Nephron progenitor cell (in vitro differentiated cells): Measurements from ENCODE around the gene PRKCA.

Source experiments
- DNase-seq: peaks from one replicate; pipeline ENCODE4 v3.0.0; 2021
- H3K27ac Mint-ChIP-seq: 2 replicates; pipeline ENCODE4 v1.8.0; 2021; ENCODE audit warnings: mild to moderate bottlenecking, moderate library complexity, mixed read lengths
- H3K27me3 Mint-ChIP-seq: 2 replicates; pipeline ENCODE4 v1.8.0; 2021; ENCODE audit warnings: mild to moderate bottlenecking, low read depth, mixed read lengths; ENCODE audit not compliant: poor library complexity
- H3K36me3 Mint-ChIP-seq: 2 replicates; pipeline ENCODE4 v1.8.0; 2021; ENCODE audit warnings: low read depth, mixed read lengths
- H3K4me1 Mint-ChIP-seq: 2 replicates; pipeline ENCODE4 v1.8.0; 2021; ENCODE audit warnings: mixed read lengths
- H3K4me3 Mint-ChIP-seq: 2 replicates; pipeline ENCODE4 v1.8.0; 2021; ENCODE audit warnings: mild to moderate bottlenecking, moderate library complexity, mixed read lengths
- H3K9me3 Mint-ChIP-seq: 2 replicates; pipeline ENCODE4 v1.8.0; 2021; ENCODE audit warnings: mild to moderate bottlenecking, moderate library complexity, mixed read lengths
- TF ChIP-seq, protein P1 (sequence below): fragments of 200-600 bp; sonication (generic); IDR thresholded peaks from 2 replicates; pipeline ENCODE4 v1.5.0; 2021; ENCODE audit warnings: antibody characterized with exemption

Gene PRKCA

DNA sequence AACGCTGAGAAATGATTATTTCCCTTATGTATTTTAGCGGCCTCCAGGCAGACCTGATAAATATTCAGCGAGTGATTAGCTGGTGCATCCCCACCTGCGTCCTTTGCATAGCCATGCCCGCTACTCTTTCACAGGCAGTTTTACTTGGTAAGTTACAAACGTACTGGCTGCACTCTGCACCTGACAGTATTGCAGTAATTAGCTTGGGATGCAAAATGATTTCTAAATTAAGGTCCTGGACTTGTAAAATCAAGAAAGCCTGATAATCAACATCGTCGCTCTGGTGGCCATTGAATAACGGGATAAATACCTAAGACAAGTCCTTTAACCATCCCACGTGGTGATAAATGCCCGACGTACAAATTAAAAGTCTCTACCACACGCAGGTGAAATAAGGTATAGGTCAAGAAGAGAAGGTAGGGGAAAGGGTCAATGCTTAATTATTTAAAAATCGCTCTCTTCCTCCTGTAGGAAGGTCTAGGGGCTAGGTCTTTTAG is 998 bp upstream of the PRKCA start:
- Mint-ChIP-seq H3K4me1 (peaks cover 37% of the 10 kb centered on the region), H3K27me3 (peaks cover 31% of the 10 kb centered on the region), H3K4me3 (peak overlapping the region; percentile 91), H3K27ac (no peak overlapping the region), H3K9me3 (no peaks in the 10 kb centered on the region), H3K36me3 (no peaks in the 10 kb centered on the region)
- TF ChIP-seq, protein P1, sequence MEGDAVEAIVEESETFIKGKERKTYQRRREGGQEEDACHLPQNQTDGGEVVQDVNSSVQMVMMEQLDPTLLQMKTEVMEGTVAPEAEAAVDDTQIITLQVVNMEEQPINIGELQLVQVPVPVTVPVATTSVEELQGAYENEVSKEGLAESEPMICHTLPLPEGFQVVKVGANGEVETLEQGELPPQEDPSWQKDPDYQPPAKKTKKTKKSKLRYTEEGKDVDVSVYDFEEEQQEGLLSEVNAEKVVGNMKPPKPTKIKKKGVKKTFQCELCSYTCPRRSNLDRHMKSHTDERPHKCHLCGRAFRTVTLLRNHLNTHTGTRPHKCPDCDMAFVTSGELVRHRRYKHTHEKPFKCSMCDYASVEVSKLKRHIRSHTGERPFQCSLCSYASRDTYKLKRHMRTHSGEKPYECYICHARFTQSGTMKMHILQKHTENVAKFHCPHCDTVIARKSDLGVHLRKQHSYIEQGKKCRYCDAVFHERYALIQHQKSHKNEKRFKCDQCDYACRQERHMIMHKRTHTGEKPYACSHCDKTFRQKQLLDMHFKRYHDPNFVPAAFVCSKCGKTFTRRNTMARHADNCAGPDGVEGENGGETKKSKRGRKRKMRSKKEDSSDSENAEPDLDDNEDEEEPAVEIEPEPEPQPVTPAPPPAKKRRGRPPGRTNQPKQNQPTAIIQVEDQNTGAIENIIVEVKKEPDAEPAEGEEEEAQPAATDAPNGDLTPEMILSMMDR, result no peak
- no peak for DNase-seq

GRCh38 chr17:66302761-66303626 is 581 bp downstream of the PRKCA start:
- Mint-ChIP-seq H3K4me3 (peak overlapping the region; percentile 96), H3K4me1 (peaks cover 41% of the 10 kb centered on the region), H3K27me3 (peaks cover 31% of the 10 kb centered on the region), H3K27ac (no peak overlapping the region), H3K36me3 (peaks cover 8% of the 10 kb centered on the region), H3K9me3 (no peaks in the 10 kb centered on the region)
- TF ChIP-seq, protein P1, result no peak
- DNase-seq, result peak; percentile 62

DNA sequence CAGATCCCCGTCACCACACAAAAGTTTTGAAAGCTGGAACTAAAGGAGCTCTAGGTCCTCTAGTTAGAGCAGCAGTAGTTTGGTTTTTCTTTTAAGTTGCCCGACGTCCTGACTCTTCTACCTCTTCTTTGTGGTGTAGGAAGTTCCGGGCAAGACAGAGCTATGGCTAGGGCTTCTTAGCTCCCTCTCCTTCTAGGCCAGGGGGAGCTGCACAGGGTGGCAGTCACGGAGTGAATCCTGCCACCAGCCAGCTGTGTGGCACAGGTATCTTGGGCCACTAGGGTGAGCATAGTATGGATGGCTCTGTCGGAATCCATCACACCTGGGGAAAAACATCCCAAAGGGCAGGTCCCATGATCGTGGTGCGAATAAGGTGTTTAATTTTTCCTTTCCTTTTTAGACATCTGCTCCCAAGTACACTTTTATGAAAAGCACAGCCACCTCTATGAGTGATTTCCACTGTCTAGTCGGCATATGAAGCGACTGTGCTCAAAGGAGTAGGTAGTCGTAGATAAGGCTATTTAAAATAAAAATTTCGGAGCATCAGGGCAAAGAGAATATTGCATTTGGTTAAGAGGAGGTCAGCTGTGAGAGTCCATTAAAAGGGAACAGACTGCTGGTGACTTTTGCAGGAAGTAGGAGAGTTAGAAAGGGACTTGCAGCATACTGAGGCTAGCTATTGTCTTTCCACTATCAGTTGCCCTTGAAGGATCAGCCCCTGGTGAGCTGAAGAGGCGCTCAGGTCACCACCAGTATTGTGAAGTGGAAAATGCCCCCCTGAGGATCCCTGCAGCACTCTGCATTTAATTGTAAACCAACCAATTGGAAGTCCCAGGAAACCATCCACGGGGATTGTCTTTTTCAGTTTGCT is 2.1 kb downstream of the PRKCA start:
- Mint-ChIP-seq H3K9me3 (no peaks in the 10 kb centered on the region), H3K4me1 (peaks cover 47% of the 10 kb centered on the region), H3K4me3 (peak overlapping the region; percentile 96), H3K27ac (no peak overlapping the region), H3K27me3 (peaks cover 22% of the 10 kb centered on the region), H3K36me3 (peaks cover 14% of the 10 kb centered on the region)
- DNase-seq, result no peak
- TF ChIP-seq, protein P1, result no peak

- TF ChIP-seq, protein P1, result no peak
- no peak for DNase-seq
- H3K36me3 Mint-ChIP-seq, result peaks cover 14% of the 10 kb centered on the region
- H3K27me3 Mint-ChIP-seq, result peaks cover 5% of the 10 kb centered on the region
- peak overlapping the region; percentile 19 for H3K4me3 Mint-ChIP-seq
- H3K9me3 Mint-ChIP-seq, result no peaks in the 10 kb centered on the region
- H3K4me1 Mint-ChIP-seq, result peaks cover 57% of the 10 kb centered on the region
- H3K27ac Mint-ChIP-seq, result no peak overlapping the region
These were observed 4.0 kb downstream of the PRKCA start for GRCh38 chr17:66306446-66306845.

GRCh38 chr17:66307257-66307656 is 4.8 kb downstream of the PRKCA start:
- Mint-ChIP-seq H3K27me3 (peaks cover 2% of the 10 kb centered on the region), H3K36me3 (peaks cover 14% of the 10 kb centered on the region), H3K9me3 (no peaks in the 10 kb centered on the region), H3K4me3 (no peak overlapping the region), H3K4me1 (peaks cover 55% of the 10 kb centered on the region), H3K27ac (no peak overlapping the region)
- TF ChIP-seq, protein P1, result no peak
- DNase-seq, result no peak
